Activated CD4-positive, alpha-beta T cell treated with anti-CD3 and anti-CD28 coated beads for 48 hours (primary cell): ENCODE results near the gene SLC25A29.
"Not testable (repeated sequence)": the region's sequence is repeated elsewhere in the genome, so short reads cannot be mapped to it uniquely, and the experiment has no call there.

ENCODE experiments used
- DNase-seq: peaks from one replicate; pipeline ENCODE4 v3.0.0-alpha.2; 2020

Gene SLC25A29

GRCh38 chr14:100292776-100293461 is 13.3 kb downstream of the SLC25A29 start:
- DNase-seq: no peak

GRCh38 chr14:100292301-100292775 is 13.9 kb downstream of the SLC25A29 start:
- no peak for DNase-seq

- no peak for DNase-seq
Measured at GRCh38 chr14:100291305-100292075, 14.8 kb downstream of the SLC25A29 start.

GRCh38 chr14:100290607-100291304 is 15.5 kb downstream of the SLC25A29 start:
- DNase-seq: no peak

DNA sequence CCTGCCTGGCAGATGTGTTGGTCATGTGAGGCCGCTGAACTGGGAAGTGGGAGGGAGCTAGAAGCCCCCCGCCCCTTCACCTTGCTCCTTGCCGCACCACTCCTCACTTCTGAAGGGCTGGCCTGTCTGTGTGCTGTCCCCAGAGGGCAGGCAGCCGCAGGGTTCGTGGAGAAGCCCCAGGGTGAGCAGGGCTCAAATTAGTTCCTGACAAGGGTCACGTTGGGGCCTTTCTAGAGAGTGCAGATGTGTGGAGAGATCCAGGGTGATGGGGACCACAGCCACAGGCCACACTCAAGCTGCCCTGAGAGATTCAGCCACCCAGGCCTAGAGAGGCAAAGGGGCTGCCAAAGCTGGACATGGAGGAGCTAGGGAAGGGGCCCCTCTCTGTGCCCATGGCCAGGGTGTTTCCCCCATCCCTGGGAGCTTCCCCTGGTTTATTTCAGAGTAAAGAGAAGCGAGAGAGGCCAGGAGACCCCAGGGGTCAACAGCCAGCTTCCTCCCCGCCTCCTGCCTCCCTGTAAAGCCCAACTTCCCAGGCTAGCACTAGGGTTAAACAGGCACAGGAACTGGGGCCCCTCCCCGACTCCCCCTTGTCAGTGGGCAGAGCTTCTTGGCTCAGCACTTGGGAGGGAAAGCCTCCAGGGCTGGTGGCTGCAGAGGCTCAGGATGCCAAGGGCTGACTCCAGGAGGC is 16.2 kb downstream of the SLC25A29 start:
- no peak for DNase-seq

DNA sequence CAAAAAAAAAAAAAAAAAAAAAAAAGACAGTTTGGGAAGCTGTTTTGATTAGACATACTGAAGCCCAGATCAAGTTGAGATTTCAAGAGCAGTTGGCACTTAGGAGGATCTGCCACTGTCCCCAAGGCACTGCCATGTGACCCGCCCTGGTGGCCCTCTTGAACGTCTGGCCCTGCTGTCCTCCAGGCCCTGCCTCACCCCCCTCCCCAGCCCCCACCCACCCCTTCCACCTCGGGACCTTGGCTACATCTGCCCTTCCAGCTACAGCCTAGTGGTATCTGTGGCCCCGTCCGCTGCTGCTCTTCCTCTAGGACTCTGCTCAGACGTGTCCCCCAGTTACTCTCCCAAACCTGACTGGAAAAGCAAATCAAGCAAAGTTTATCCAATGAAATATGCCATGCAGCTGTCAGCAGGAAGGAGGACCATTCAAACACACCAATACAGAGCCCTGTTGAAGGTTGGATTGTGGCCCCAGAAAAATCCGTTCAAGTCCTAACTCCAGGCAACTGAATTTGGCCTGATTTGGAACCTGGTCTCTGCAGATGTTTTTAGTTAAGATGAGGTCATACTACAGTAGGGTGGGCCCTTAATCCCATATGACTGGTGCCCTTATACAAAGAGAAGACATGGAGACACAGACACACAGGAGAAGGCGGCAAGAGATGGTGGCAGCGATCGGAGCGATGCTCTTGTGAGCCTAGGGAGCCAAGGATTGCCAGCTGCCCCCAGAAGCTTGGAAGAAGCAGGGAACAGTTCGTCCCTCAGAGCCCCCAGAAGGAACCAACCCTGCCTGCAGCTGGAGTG is 17.7 kb downstream of the SLC25A29 start:
- DNase-seq: no peak

- not testable (repeated sequence) for DNase-seq
Measured at GRCh38 chr14:100287998-100288295, 18.3 kb downstream of the SLC25A29 start.

DNA sequence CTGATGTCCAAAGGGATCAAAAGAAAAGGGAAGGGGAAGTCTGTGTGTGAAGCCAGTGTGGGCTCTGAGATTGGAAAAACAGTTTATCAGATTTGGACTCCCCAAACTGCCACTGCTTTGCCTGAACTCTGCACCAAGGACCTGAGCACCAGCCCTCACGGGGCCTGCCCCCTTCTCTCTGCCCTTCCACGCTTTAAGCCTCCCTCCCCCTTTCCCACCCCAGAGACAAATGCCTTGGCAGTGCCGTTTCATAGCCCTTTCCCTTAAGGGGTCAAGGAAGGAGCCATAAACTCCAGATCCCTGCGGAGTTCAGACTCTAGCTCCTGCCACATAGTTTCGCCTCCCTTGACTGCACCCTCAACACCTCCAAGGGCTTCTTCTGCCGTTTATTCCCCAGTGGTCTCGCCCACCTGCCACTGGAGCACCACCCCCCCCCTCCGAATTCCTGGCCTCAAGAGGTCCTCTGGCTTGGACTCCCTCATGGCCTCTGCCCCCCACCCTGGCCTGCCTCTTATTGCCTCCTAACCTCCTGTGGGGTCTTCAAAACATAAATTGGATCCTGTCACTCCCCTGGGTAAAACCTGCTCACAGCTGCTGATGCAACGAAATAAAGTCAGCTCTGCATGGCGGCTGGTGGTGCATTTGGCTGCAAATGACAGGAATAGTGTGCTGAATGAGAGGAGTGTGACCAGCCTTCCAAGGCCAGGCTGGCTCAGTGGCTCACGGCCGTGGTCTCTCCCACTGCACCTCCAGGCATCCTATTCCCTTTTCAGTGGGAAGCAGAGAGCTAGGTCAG is 18.8 kb downstream of the SLC25A29 start:
- no peak for DNase-seq

GRCh38 chr14:100286484-100287191 is 19.6 kb downstream of the SLC25A29 start:
- DNase-seq: no peak

- DNase-seq: no peak
Measured at GRCh38 chr14:100285913-100286400, 20.3 kb downstream of the SLC25A29 start.

DNA sequence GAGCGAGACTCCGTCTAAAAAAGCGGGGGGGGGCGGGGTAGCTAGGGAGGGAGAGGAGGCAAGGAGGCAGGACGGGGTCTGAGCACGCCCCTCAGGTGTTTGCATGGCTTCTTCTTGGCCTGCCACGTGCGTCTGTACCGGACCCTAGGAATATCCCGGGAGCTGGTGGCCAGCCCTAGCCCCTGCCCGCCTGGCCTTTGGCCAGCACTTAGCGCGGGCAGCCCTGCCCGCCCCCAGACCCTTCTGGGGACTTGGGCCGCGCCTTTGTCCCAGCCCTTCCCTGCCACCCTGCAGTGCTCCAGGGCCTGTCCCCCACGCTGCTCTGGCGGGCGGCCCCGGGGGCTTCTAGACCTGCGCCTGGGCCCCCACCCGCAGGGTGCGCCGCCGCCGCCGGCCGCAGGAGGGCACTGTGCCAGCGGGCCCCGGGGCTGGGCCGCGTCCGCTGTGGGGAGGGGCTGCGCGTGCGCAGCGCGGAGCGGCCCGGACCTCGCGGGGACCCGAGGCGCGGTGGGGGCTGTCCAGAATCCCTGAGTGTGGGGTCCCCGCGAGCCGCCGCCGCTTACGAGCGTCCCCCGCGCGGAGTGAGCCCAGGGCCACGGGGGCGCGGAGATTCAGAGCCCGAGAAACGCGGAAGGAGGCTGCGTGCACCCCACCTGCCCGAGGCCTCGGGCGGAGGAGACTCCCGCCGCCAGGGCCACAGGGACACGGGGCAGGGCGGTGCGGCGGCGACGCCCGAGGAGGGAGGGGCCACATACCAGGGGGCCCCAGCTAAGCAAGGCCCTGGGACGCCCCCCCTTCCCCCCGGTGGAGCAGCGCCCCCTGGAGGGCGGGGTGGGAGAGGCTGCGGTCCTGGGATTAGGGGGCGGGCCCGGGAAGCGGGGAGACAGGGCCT is 21.0 kb downstream of the SLC25A29 start:
- DNase-seq: peak; percentile 83

- no peak for DNase-seq
Measured at GRCh38 chr14:100283984-100284881, 22.0 kb downstream of the SLC25A29 start.

DNA sequence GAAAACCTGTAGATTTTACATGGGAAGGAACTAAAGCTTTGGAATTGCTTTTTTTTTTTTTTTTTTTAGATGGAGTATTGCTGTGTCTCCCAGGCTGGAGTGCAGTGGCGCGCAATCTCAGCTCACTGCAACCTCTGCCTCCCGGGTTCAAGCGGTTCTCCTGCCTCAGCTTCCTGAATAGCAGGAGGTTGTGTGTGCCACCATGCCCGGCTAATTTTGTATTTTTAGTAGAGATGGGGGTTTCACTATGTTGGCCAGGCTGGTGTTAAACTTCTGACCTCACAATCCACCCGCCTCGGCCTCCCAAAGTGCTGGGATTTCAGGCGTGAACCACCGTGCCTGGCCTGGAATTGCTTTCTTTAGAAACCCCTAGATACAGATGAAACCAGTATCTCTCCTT is 22.8 kb downstream of the SLC25A29 start:
- not testable (repeated sequence) for DNase-seq

GRCh38 chr14:100282766-100283419 is 23.4 kb downstream of the SLC25A29 start:
- no peak for DNase-seq

DNA sequence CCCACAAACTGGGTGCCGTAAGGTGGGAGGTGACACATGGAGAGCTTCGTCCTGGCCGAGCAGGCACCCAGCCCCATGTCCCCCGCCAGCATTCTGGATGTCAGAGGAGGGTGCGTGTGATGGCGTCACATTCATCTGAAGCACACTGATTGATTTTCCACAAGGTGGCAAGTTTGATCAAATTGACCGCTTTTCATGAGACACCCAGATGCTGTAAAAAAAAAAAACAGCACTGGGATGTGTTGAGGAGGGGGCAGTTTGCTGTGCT is 24.2 kb downstream of the SLC25A29 start:
- no peak for DNase-seq

DNA sequence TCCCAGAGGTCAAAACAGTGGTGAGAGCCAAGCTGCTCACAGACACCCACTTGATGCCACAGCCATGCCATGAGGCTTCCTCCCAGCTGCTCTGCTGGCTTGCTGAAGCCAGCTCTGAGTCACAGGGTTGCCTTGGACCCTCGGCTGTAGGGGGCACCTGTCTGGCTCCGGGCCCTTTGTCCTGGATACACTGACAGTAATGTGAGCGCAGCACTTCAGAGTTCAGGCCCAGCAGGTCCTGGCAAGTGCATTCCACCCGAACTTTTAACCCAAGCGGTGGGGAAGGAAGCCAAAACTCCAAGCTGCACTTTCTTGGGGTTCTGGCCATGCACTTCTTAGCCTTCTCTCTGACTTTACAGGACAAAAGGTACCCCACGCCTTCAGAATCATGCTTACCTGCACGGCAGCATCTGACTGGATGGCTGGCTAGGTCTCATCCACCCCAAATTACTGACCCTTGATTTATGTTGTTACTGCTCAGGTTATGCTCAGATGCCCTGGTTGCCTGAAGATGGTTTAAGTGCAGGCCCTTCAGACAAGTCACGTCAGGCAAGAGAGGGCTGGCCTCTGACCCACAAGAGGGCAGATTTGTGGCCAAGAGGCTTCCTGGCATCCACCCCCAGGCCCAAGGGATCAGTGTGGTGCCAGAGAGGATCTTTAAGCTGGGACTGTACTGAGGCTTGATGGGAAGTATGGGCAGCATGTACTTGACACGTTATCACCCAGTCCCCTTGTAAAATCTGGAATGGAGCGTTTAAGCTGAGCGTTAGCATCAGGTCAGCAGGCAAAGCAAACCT is 24.8 kb downstream of the SLC25A29 start:
- DNase-seq: no peak

DNA sequence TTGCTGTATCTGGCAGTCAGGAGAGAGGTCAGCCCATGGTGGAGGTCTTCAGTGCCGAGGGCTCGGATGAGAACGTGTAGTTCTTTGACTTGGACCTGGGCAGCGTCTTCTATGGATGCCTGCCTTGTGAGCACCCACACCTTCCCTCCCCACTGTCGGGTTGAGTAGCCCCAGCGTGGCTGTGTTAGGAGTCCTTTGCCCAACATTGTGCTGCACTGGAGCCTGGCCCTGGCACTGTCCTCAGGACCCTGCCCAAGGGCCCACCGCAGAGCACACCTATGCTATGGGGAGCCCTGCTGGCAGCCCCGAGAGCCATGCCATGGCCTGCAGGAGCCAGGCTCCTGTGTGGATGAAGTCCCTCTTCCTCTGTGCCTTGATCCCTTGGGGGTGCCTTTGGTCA is 26.7 kb downstream of the SLC25A29 start:
- no peak for DNase-seq
